LNCAP (cell line): ENCODE data around the gene DPP6.

Experiments
- CTCF ChIP-seq: fragments of 450-650 bp; IDR thresholded peaks from 2 replicates; pipeline ENCODE4 v1.5.1; 2017; ENCODE audit warnings: mild to moderate bottlenecking

The DPP6 gene

DNA sequence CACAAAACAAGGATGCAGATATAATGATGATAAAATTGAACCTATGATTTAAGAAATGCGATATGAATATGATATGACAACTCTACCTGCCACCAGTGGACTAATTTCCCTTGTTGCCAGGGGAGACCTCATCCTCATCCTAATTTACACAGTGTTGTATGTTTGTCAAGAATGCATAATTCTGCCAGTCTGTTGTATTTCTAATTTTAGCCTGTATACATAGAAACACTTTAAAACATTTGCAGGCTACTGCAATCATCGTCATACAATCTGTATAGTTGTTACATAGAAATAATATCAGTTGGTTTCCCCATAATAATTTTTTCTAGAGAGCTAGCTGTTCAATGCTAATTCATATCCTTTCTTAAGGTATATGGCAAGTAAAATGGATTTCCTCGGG lies 274.2 kb downstream of the DPP6 start:
- TF ChIP-seq CTCF, result no peak

- no peak for TF ChIP-seq CTCF
Observed at GRCh38 chr7:154330318-154330717, 278.1 kb downstream of the DPP6 start.

DNA sequence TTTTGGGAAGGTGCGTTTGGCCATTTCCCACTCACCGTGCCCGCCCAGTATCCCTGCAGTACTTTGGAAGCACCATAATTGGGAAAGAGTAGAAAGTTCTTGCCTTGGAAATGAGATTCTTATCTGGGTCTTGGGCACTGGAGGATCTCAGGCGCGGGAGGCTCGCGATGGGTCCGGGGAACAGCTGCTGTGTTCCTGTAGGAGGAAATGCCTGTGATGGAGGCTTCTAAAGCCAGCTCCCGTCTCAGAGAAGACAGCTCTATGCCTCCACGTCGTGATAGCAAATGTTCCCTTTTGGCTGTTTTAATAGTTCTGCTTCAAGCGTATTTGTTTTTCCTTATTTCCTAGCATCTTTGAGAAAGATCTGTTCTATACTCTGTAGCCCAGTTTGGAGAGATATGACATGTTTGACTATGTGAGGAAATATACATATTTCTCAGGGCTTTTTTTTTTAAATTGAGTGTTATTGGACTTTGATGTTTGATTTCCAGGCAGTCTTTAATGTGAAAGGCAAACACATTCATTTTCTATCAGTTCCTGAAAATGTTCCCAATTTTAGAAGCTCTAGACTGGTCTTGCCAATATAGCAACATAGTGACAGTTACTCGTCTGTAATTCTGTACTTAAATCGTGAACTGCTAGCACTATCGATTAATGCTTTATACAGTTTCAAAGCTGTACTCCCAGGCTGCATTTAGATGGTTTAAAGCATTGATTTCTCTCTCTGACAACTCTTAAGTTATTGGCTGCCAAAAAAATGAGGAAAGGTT lies 280.8 kb downstream of the DPP6 start:
- TF ChIP-seq CTCF, result no peak

GRCh38 chr7:154336295-154336694 lies 284.1 kb downstream of the DPP6 start:
- TF ChIP-seq CTCF, result no peak

DNA sequence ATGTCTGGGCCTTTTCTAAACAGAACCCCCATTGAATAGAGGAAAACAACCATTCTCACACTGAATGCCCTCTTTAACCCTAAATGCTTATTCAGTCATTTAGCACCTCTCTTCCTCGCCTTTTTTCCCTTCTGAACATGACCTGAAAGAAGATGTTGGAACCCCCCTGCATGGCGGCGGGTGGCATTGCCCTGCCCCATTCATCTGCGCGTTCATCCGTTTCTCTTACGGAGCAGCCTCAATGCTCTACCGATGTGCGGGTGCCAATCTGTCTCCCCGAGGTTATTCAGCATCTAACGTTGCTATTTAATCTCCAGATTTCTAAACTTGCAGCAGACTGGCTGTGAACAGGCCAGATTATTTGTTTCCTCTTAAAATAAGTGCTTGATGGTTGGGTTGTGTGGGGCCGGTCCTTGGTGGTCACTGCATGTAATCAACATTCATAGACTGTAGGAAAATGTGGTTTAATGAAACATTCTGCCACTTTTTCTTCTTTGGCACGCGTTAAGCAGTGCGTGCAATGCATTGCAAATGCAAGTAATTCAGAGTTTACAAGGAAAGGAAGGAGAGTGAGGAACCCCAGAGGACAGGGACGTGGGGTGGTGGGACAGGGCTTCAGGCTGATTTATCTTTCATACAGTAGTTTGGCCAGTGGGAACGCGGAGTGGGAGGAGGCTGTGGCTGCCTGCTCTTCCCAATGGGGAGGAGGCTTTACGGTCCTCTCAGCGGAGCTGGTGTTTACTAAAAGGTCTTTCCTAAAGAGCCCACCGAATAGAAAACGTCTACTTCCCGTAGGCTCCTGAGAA lies 286.7 kb downstream of the DPP6 start:
- no peak for TF ChIP-seq CTCF

DNA sequence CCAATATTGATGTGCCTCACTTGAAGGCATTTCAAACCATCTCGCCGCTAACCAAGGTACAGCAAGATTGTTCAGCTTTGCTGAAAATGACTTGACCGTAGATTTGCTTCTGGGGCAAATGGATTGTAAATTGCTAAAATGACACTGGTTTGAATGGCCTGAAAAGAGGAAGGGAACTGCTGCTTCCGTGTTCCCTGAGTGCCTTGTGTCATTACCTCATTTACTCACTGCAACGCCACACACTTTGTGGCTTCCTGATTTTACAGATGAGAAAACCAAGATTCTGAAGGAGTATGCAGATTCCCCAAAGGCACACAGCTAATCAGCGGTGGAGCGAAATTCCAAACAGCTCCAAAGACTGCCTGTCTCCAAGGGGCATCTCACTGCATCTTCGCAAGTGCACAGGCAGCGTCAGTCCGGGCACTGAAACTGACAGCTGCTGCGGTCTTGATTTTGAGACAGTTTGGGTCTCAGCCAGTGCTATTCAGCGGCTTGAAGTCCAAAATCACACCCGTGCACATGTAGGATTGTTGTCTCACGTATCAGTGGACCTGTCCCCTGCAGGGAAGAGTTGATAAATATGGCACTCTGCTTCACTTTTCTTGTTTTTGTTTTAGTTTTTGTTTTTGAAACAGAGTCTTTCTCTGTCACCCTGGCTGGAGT lies 290.9 kb downstream of the DPP6 start:
- TF ChIP-seq CTCF, result no peak

GRCh38 chr7:154343778-154344412 lies 291.7 kb downstream of the DPP6 start:
- no peak for TF ChIP-seq CTCF
